Inflammatory macrophage (primary cell): Measurements from ENCODE around the gene SH3BP1.

ENCODE experiments used
- DNase-seq, 2 donors: peaks; one replicate each; pipeline ENCODE4 v3.0.0-alpha.2; 2020 to 2022

Gene SH3BP1

GRCh38 chr22:37659066-37659896 is 19.8 kb downstream of the SH3BP1 start:
- DNase-seq, result peak in 1 of 2 donors; percentile 53

- DNase-seq, result no peak
These were observed 20.6 kb downstream of the SH3BP1 start for GRCh38 chr22:37659897-37660708.

GRCh38 chr22:37660709-37661045 is 21.2 kb downstream of the SH3BP1 start:
- DNase-seq, result no peak

- peak in 1 of 2 donors; percentile 20 for DNase-seq
These were observed 21.9 kb downstream of the SH3BP1 start for GRCh38 chr22:37661160-37661924.

GRCh38 chr22:37662039-37662438 is 22.6 kb downstream of the SH3BP1 start:
- peak; percentile 62 to 80 for DNase-seq

GRCh38 chr22:37663521-37664140 is 24.2 kb downstream of the SH3BP1 start:
- DNase-seq, result no peak

- DNase-seq, result no peak
These were observed 25.0 kb downstream of the SH3BP1 start for GRCh38 chr22:37664249-37665101.

- no peak for DNase-seq
These were observed 26.0 kb downstream of the SH3BP1 start for GRCh38 chr22:37665487-37665886.

GRCh38 chr22:37669586-37669985 is 30.1 kb downstream of the SH3BP1 start:
- no peak for DNase-seq

- DNase-seq, result no peak
These were observed 32.9 kb downstream of the SH3BP1 start for GRCh38 chr22:37672206-37672919.

- no peak for DNase-seq
These were observed 33.5 kb downstream of the SH3BP1 start for GRCh38 chr22:37672920-37673455.

- no peak for DNase-seq
These were observed 34.8 kb downstream of the SH3BP1 start for GRCh38 chr22:37674248-37674647.

GRCh38 chr22:37674951-37675929 is 35.8 kb downstream of the SH3BP1 start, which contains the start of gene LGALS1:
LGALS1 (plus strand) TSS chr22:37675636; CDS start chr22:37675703, 67 bp downstream.
- DNase-seq, result peak; percentile 95 to 97

GRCh38 chr22:37675930-37676735 is 36.7 kb downstream of the SH3BP1 start:
- DNase-seq, result peak; percentile 17 to 27

GRCh38 chr22:37676736-37677492 is 37.4 kb downstream of the SH3BP1 start:
- peak; percentile 83 to 90 for DNase-seq

GRCh38 chr22:37677493-37677974 is 38.1 kb downstream of the SH3BP1 start:
- no peak for DNase-seq

GRCh38 chr22:37678372-37678771 is 38.9 kb downstream of the SH3BP1 start:
- no peak for DNase-seq
